GM23338 (cell line): ENCODE results near the gene SEL1L3. TPM values are rescaled to one million over a fixed set of nuclear protein-coding genes. Genes with fewer than 3 reads are reported as not detected.

Experiments
- ATAC-seq: fragments of 200-7000 bp; cut with Tn5 transposase; 3 replicates; pipeline ENCODE4 v1.9.1; 2020
- DNase-seq: peaks from one replicate; pipeline ENCODE4 v3.0.0-alpha.2; 2015; ENCODE audit warnings: low spot score
- H2AFZ ChIP-seq: fragments of 200-600 bp; sonication (generic); 2 replicates; pipeline ENCODE4 v1.8.0; 2016; ENCODE audit warnings: antibody characterized with exemption, mild to moderate bottlenecking, moderate library complexity
- H3F3A ChIP-seq: fragments of 200-600 bp; sonication (generic); replicated peaks from 2 replicates; pipeline ENCODE4 v1.8.0; 2017; ENCODE audit warnings: antibody characterized with exemption, mixed run types, low read depth
- H3K27ac ChIP-seq: fragments of 200-600 bp; sonication (generic); 2 replicates; pipeline ENCODE4 v1.6.1; 2016; ENCODE audit warnings: low read depth
- H3K27me3 ChIP-seq: fragments of 200-600 bp; sonication (generic); 2 replicates; pipeline ENCODE4 v1.8.0; 2016; ENCODE audit warnings: mild to moderate bottlenecking, mixed run types, moderate library complexity; ENCODE audit not compliant: insufficient read depth
- H3K36me3 ChIP-seq: fragments of 200-600 bp; sonication (generic); 2 replicates; pipeline ENCODE4 v1.8.0; 2016; ENCODE audit warnings: mild to moderate bottlenecking; ENCODE audit not compliant: insufficient read depth
- H3K4me1 ChIP-seq: fragments of 200-600 bp; sonication (generic); 2 replicates; pipeline ENCODE4 v1.8.0; 2016; ENCODE audit warnings: mild to moderate bottlenecking, moderate library complexity; ENCODE audit not compliant: insufficient read depth
- H3K4me2 ChIP-seq: fragments of 200-600 bp; sonication (generic); 2 replicates; pipeline ENCODE4 v1.7.1; 2017; ENCODE audit warnings: mixed run types
- H3K4me3 ChIP-seq: fragments of 200-600 bp; sonication (generic); 2 replicates; pipeline ENCODE4 v1.6.1; 2016; ENCODE audit warnings: mixed run types
- H3K79me2 ChIP-seq: fragments of 200-600 bp; sonication (generic); replicated peaks from 2 replicates; pipeline ENCODE4 v1.8.0; 2017; ENCODE audit warnings: mild to moderate bottlenecking; ENCODE audit not compliant: insufficient read depth
- H3K9me2 ChIP-seq: fragments of 200-600 bp; sonication (generic); 2 replicates; pipeline ENCODE4 v1.8.0; 2017; ENCODE audit not compliant: insufficient read depth
- H4K20me1 ChIP-seq: fragments of 200-600 bp; sonication (generic); replicated peaks from 2 replicates; pipeline ENCODE4 v1.8.0; 2017; ENCODE audit warnings: mild to moderate bottlenecking; ENCODE audit not compliant: insufficient read depth
- H3K27ac Mint-ChIP-seq: 2 replicates; pipeline ENCODE4 v1.8.0; 2020; ENCODE audit warnings: inconsistent platforms, mild to moderate bottlenecking, moderate library complexity, mixed read lengths
- H3K27me3 Mint-ChIP-seq: 3 replicates; pipeline ENCODE4 v1.8.0; 2022; ENCODE audit warnings: low read depth, mild to moderate bottlenecking, moderate library complexity, mixed read lengths, inconsistent platforms; ENCODE audit not compliant: insufficient read depth, poor library complexity
- H3K36me3 Mint-ChIP-seq: 3 replicates; pipeline ENCODE4 v1.8.0; 2021; ENCODE audit warnings: low read depth, mild to moderate bottlenecking, inconsistent platforms, moderate library complexity, mixed read lengths
- H3K4me1 Mint-ChIP-seq: 3 replicates; pipeline ENCODE4 v1.8.0; 2020; ENCODE audit warnings: mild to moderate bottlenecking, inconsistent platforms, mixed read lengths
- H3K4me3 Mint-ChIP-seq: 3 replicates; pipeline ENCODE4 v1.8.0; 2021; ENCODE audit warnings: moderate library complexity, mild to moderate bottlenecking, inconsistent platforms, mixed read lengths
- H3K9me3 Mint-ChIP-seq: 3 replicates; pipeline ENCODE4 v1.8.0; 2020; ENCODE audit warnings: moderate library complexity, mild to moderate bottlenecking, inconsistent platforms, mixed read lengths
- CREB1 ChIP-seq: fragments of 250-450 bp; sonication (Bioruptor Pico); IDR thresholded peaks from 2 replicates; pipeline ENCODE4 v1.5.0; 2020; ENCODE audit warnings: low read depth, mild to moderate bottlenecking, moderate library complexity
- CTCF ChIP-seq, 2 experiments: fragments of 200-600 bp in 1 of 2; sonication (generic) in 1 of 2; conservative IDR thresholded peaks; 2 replicates each; pipeline versions ENCODE4 v1.5.1 to v1.6.1; 2016 to 2017; ENCODE audit warnings: antibody characterized with exemption in 2 of 2, low read depth in 2 of 2, mild to moderate bottlenecking in 2 of 2, moderate library complexity in 1 of 2
- ETS1 ChIP-seq: IDR thresholded peaks from 2 replicates; pipeline ENCODE4 v1.6.1; 2016; ENCODE audit warnings: antibody characterized with exemption
- EZH2 ChIP-seq: fragments of 200-600 bp; sonication (generic); IDR thresholded peaks from one replicate; pipeline ENCODE4 v1.8.0; 2017; ENCODE audit warnings: antibody characterized with exemption, mild to moderate bottlenecking, low read depth; ENCODE audit not compliant: unreplicated experiment
- EZH2phosphoT487 ChIP-seq: fragments of 200-600 bp; sonication (generic); IDR thresholded peaks from one replicate; pipeline ENCODE4 v1.8.1; 2018; ENCODE audit warnings: antibody characterized with exemption; ENCODE audit not compliant: unreplicated experiment
- JUNB ChIP-seq: IDR thresholded peaks from one replicate; pipeline ENCODE4 v1.6.1; 2016; ENCODE audit warnings: antibody characterized with exemption; ENCODE audit not compliant: unreplicated experiment
- NANOG ChIP-seq: IDR thresholded peaks from 2 replicates; pipeline ENCODE4 v1.6.1; 2016; ENCODE audit warnings: antibody characterized with exemption, borderline replicate concordance
- POLR2AphosphoS5 ChIP-seq: IDR thresholded peaks from 2 replicates; pipeline ENCODE4 v1.6.1; 2016; ENCODE audit warnings: antibody characterized with exemption, low read depth
- REST ChIP-seq: IDR thresholded peaks from one replicate; pipeline ENCODE4 v1.6.1; 2018; ENCODE audit warnings: antibody characterized with exemption; ENCODE audit not compliant: unreplicated experiment
- STAT1 ChIP-seq: IDR thresholded peaks from one replicate; pipeline ENCODE4 v1.6.1; 2016; ENCODE audit warnings: antibody characterized with exemption; ENCODE audit not compliant: unreplicated experiment
- ZNF114 ChIP-seq: fragments of 250-450 bp; sonication (Bioruptor Pico); IDR thresholded peaks from 2 replicates; pipeline ENCODE4 v1.5.0; 2020; ENCODE audit warnings: mild to moderate bottlenecking, moderate library complexity
- ZNF331 ChIP-seq: fragments of 250-450 bp; sonication (Bioruptor Pico); IDR thresholded peaks from 2 replicates; pipeline ENCODE4 v1.5.0; 2020; ENCODE audit warnings: low read depth, mild to moderate bottlenecking, moderate library complexity
- ZNF462 ChIP-seq: fragments of 250-450 bp; sonication (Bioruptor Pico); IDR thresholded peaks from 2 replicates; pipeline ENCODE4 v1.5.0; 2020; ENCODE audit warnings: mild to moderate bottlenecking, moderate library complexity
- polyA plus RNA-seq: library from polyadenylated mRNA; unstranded; fragments of >200 nt; fragmentation: Nextera tagmentation; extraction: Ambion mirVana; gene quantifications from 2 replicates; pipeline ENCODE4 v1.2.1, GENCODE V29; 2016
- total RNA-seq: library from RNA; depleted of rRNA; stranded (reverse); fragments of >200 nt; shearing (Covaris generic); gene quantifications from 2 replicates; pipeline ENCODE4 v1.2.3, GENCODE V29; 2014

The SEL1L3 gene
- total and polyA plus RNA-seq, 2 experiments from 2014 or later, result 17.1 to 61.7 TPM

- Histone ChIP-seq H2AFZ (peak overlapping the region; percentile 7; the same call in 1 of the 2 replicates), H3K4me2 (no peak overlapping the region), H3K4me3 (no peak overlapping the region), H3F3A (no peaks in the 10 kb centered on the region), H3K27me3 (no peaks in the 10 kb centered on the region), H3K36me3 (no peaks in the 10 kb centered on the region), H3K79me2 (no peaks in the 10 kb centered on the region), H3K4me1 (peaks cover 5% of the 10 kb centered on the region; the same call in 1 of the 2 replicates), H3K9me2 (no peaks in the 10 kb centered on the region; the same call in 1 of the 2 replicates), H3K27ac (no peak overlapping the region), H4K20me1 (no peaks in the 10 kb centered on the region; the same call in 1 of the 2 replicates)
- Mint-ChIP-seq H3K4me1 (peaks cover 3% of the 10 kb centered on the region; the same call in 2 of the 3 replicates), H3K36me3 (no peaks in the 10 kb centered on the region), H3K27ac (no peak overlapping the region), H3K9me3 (no peaks in the 10 kb centered on the region), H3K27me3 (no peaks in the 10 kb centered on the region), H3K4me3 (no peak overlapping the region)
- no peak for ATAC-seq
- no peak for DNase-seq
- TF ChIP-seq EZH2phosphoT487, result no peak
- no peak for TF ChIP-seq ZNF114 (CRISPR knock-in tag)
- no peak for TF ChIP-seq CREB1 (CRISPR knock-in tag)
- no peak for TF ChIP-seq ZNF462 (CRISPR knock-in tag)
- TF ChIP-seq ZNF331 (CRISPR knock-in tag), result no peak
- no peak for TF ChIP-seq NANOG
- no peak for TF ChIP-seq ETS1
- no peak for TF ChIP-seq EZH2
- no peak for TF ChIP-seq CTCF (conservative IDR thresholded peaks at IDR 0.05; ENCODE audit: low read depth in 2 of 2)
- TF ChIP-seq STAT1, result no peak
- TF ChIP-seq JUNB, result no peak
- no peak for TF ChIP-seq POLR2AphosphoS5
- no peak for TF ChIP-seq REST
These were observed 10.9 kb upstream of the SEL1L3 start for GRCh38 chr4:25873632-25874129.
